Measurements from ENCODE around the gene TMOD1.

GRCh38 chr9:97484134-97484533, 17.3 kb upstream of the TMOD1 start:
- TF ChIP-seq, protein P1, sequence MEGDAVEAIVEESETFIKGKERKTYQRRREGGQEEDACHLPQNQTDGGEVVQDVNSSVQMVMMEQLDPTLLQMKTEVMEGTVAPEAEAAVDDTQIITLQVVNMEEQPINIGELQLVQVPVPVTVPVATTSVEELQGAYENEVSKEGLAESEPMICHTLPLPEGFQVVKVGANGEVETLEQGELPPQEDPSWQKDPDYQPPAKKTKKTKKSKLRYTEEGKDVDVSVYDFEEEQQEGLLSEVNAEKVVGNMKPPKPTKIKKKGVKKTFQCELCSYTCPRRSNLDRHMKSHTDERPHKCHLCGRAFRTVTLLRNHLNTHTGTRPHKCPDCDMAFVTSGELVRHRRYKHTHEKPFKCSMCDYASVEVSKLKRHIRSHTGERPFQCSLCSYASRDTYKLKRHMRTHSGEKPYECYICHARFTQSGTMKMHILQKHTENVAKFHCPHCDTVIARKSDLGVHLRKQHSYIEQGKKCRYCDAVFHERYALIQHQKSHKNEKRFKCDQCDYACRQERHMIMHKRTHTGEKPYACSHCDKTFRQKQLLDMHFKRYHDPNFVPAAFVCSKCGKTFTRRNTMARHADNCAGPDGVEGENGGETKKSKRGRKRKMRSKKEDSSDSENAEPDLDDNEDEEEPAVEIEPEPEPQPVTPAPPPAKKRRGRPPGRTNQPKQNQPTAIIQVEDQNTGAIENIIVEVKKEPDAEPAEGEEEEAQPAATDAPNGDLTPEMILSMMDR (IDR thresholded peaks at IDR 0.05) = no peak
- TF ChIP-seq POLR2A (IDR thresholded peaks at IDR 0.05) (no peak), POLR2AphosphoS5 (IDR thresholded peaks at IDR 0.05) (no peak)

Data from breast epithelium (tissue), 3 donors.